NT2/D1 (cell line): Measurements from ENCODE around the gene PPP1R18.

Experiments used
- SUZ12 ChIP-seq: IDR thresholded peaks from 2 replicates; pipeline ENCODE4 v1.6.1; 2011; ENCODE audit not compliant: insufficient read length, insufficient read depth; ENCODE audit errors: extremely low read depth
- YY1 ChIP-seq: IDR thresholded peaks from 2 replicates; pipeline ENCODE4 v1.6.1; 2011; ENCODE audit not compliant: insufficient read length, insufficient read depth
- ZNF274 ChIP-seq: IDR thresholded peaks from 2 replicates; pipeline ENCODE4 v1.6.1; 2011; ENCODE audit warnings: mild to moderate bottlenecking, low read depth, low read length

- no peak for TF ChIP-seq SUZ12
- no peak for TF ChIP-seq YY1
- no peak for TF ChIP-seq ZNF274
Observed at GRCh38 chr6:30703821-30704220, 17.4 kb upstream of the PPP1R18 start.
